BE2C (cell line): ENCODE data around the gene FAM111A.

Experiments
- DNase-seq: peaks from one replicate; pipeline ENCODE4 v3.0.0-alpha.2; 2020
- H3K27me3 ChIP-seq: fragments of 250-450 bp; sonication (Bioruptor Pico); 2 replicates; pipeline ENCODE4 v1.5.1; 2020; ENCODE audit warnings: mild to moderate bottlenecking
- H3K36me3 ChIP-seq: fragments of 250-450 bp; sonication (Bioruptor Pico); 2 replicates; pipeline ENCODE4 v1.5.1; 2020; ENCODE audit warnings: mild to moderate bottlenecking
- H3K4me1 ChIP-seq: fragments of 250-450 bp; sonication (Bioruptor Pico); 2 replicates; pipeline ENCODE4 v1.5.1; 2020
- H3K4me3 ChIP-seq: 2 replicates; pipeline ENCODE4 v1.5.1; 2011; ENCODE audit warnings: low read depth, low read length
- H3K9me3 ChIP-seq: fragments of 250-450 bp; sonication (Bioruptor Pico); 2 replicates; pipeline ENCODE4 v1.5.1; 2020
- CTCF ChIP-seq: IDR thresholded peaks from 2 replicates; pipeline ENCODE4 v1.5.1; 2012; ENCODE audit warnings: mild to moderate bottlenecking, low read depth, low read length

The FAM111A gene

DNA sequence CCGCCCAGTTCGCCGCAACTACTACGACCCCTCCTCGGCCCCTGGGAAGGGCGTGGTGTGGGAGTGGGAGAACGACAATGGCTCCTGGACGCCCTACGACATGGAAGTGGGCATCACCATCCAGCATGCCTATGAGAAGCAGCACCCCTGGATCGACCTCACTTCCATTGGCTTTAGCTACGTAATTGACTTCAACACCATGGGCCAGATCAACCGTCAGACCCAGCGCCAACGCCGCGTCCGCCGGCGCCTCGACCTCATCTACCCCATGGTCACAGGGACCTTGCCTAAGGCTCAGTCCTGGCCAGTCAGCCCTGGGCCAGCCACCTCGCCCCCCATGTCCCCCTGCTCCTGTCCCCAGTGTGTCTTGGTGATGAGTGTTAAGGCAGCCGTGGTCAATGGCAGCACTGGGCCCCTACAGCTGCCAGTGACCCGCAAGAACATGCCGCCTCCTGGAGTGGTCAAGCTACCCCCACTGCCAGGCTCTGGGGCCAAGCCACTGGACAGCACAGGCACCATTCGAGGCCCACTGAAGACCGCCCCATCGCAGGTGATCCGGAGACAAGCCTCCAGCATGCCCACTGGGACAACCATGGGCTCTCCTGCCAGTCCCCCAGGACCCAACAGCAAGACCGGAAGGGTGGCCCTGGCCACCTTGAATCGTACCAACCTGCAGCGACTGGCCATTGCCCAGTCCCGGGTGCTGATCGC lies 39.2 kb downstream of the FAM111A start:
- TF ChIP-seq CTCF = no peak
- Histone ChIP-seq H3K4me1 (no peaks in the 10 kb centered on the region), H3K9me3 (no peaks in the 10 kb centered on the region), H3K4me3 (no peak overlapping the region), H3K27me3 (no peaks in the 10 kb centered on the region), H3K36me3 (no peaks in the 10 kb centered on the region)
- DNase-seq = no peak

DNA sequence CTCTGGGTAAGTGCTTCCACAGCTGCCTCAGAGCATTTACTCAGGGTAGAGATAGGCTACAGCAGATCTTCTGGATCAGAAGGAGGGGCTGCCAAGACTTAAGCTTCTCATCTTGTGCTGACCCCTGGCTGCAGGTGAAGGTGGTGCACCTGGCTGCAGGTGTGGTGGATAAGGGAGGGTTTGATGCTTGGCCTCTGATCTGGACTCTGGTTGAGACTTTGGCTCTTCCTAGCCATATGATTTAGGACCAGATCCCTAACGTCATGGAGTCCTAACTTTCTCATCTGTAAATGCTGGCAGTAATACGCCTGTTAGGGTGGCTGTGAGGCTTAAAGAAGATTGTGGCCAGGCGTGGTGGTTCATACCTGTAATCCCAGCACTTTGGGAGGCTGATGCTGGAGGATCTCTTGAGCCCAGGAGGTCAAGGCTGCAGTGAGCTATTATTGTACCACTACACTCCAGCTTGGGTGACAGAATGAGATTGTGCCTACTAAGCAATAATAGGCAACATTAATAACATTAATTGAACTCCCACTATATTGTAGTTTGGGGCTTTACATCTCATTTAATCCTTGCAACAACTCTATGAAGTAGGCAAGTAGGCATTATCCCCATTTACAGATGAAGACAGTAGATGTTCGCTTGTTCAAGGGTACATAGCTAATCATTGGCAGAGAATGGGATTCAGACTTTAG lies 39.9 kb downstream of the FAM111A start:
- Histone ChIP-seq H3K36me3 (no peaks in the 10 kb centered on the region), H3K27me3 (no peaks in the 10 kb centered on the region), H3K4me1 (no peaks in the 10 kb centered on the region), H3K4me3 (no peak overlapping the region), H3K9me3 (no peaks in the 10 kb centered on the region)
- TF ChIP-seq CTCF = no peak
- DNase-seq = no peak

DNA sequence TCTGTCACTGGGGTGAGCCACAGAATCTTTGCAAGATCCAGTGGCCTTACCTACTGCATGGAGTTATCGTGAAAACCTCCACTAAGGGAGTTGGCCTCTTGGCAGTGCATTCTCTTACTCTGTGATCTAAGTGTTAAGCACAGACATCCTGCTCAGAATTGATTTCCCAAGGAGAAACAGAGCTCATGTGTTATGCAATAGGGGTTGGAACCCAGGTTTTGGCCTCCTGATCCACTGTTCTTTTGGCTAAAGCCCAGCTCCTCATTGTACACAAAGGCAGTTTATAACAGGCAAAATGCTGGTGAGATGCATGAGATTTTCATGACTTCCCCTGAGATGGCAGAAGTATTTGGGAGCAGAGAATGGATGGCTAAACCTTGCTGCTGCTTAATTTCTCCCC lies 41.1 kb downstream of the FAM111A start:
- no peak for TF ChIP-seq CTCF
- no peak for DNase-seq

DNA sequence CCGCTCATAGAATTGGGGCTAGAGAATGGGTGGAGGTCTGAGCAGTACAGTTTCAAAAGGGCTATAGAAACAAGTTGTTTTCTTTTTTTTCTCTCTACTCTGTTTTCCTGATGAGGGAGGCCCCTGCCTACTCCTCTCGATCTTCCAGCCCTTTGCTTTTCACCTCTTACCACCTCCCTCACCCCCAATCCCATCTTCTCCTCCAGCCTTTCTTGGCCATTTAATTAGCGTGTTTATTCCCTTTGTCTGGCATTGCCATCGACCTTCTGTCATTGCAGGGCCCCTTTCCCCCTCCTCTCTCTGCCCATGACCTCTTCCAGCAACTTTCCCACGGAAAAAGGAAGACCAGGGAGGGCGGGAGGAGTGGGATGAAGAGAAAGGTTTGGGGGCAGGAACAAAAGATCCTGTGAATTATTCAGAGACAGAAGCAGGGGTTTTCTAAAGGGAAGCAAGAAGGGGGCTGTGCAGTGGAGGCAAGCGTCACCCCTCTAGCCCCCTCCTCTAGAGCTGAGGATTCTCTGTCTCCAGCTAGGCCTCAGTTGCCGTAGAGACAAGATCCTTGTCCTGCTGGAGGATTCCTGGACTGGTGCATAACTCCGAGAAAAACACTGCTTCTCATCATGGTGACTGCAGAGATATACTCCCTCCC lies 42.2 kb downstream of the FAM111A start:
- no peak for DNase-seq
- no peak overlapping the region for H3K4me3 ChIP-seq
- H3K4me1 ChIP-seq = no peaks in the 10 kb centered on the region
- no peaks in the 10 kb centered on the region for H3K36me3 ChIP-seq
- H3K9me3 ChIP-seq = no peaks in the 10 kb centered on the region
- no peaks in the 10 kb centered on the region for H3K27me3 ChIP-seq
- TF ChIP-seq CTCF = no peak

More for the DNA sequence above, 41.1 kb downstream of the FAM111A start:
- Histone ChIP-seq H3K4me3 (no peak overlapping the region), H3K27me3 (no peaks in the 10 kb centered on the region), H3K9me3 (no peaks in the 10 kb centered on the region), H3K4me1 (no peaks in the 10 kb centered on the region), H3K36me3 (no peaks in the 10 kb centered on the region)

GRCh38 chr11:59185386-59185945 lies 42.8 kb downstream of the FAM111A start:
- DNase-seq = no peak

More at GRCh38 chr11:59185386-59185945, 42.8 kb downstream of the FAM111A start:
- no peak for TF ChIP-seq CTCF
- Histone ChIP-seq H3K36me3 (no peaks in the 10 kb centered on the region), H3K4me1 (no peaks in the 10 kb centered on the region), H3K27me3 (no peaks in the 10 kb centered on the region), H3K4me3 (no peak overlapping the region), H3K9me3 (no peaks in the 10 kb centered on the region)
